ENCODE measurements around the gene ATCAY.
"Not testable (repeated sequence)": the region's sequence is repeated elsewhere in the genome, so short reads cannot be mapped to it uniquely, and the experiment has no call there.

The ATCAY gene

DNA sequence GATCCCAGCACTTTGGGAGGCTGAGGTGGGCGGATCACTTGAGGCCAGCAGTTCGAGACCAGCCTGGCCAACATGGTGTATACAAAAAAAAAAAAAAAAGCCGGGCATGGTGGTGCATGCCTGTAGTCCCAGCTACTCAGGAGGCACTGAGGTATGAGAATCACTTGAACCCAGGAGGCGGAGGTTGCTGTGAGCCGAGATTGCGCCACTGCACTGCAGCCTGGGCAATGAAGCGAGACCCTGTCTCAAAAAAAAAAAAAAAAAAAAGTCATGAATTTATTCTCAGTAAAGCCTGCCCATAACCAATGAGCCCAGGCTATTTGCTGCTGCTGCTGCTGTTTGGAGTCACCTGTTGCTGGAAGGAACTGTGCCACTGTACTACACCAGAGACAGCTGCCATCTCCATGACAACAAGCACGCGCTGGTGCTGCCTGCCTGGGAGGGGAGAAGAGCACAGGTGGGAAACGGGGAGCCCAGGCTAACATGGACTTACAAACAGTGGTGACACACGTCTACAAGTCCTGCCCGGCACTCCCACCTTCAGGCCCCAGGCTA is 23.0 kb upstream of the ATCAY start:
- DNase-seq: no peak

DNA sequence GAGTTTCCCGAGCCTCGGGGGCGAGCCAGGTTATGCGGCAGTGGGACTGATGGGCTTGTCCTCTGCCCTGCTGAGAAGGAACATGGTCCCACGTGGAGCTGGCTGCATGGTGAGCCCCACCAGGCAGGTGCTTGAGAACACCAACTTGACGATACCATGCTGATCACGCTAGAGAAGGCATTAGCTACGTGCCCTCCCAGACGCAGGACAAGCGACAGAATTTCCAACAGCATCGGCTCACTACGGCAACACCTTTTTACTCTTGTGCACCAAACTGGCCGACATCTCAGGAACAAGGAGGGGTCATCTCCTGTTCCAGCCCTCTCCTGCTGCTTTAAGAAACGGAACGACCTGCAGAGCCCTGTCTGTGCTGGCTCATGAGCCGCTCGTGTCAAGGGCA is 20.0 kb upstream of the ATCAY start:
- DNase-seq: no peak

DNA sequence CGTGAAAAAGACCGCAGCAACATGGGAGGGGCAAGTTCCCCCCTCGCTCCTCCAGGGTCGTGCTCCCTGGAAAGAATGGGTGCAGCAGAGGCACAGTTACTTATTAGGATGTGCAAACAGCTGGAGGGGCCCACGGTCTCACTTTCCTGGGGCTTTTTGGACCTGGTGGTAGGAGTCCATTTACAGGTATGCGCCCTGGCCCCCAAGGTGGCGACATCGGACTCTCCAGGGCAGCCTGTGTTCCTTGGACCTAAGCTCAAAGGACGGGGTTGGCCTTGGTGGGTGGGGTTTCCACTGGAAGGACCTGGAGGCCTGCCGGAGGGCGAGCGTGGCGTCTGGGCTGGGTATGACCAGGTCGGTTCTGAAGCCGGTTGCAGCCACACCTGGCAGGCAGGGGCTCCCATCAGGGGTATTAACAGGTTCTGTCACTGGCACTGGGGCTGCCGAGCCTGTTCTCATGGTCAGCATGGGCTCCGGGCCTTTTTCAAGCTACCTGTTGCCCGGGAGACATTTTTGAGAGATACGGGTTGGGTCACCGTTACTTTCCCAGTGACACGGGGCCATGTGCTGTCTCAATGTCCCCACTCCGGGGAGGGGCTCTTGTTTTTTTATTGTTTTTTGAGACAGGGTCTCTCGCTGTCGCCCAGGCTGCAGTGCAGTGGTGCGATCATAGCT is 17.5 kb upstream of the ATCAY start:
- no peak for DNase-seq

DNA sequence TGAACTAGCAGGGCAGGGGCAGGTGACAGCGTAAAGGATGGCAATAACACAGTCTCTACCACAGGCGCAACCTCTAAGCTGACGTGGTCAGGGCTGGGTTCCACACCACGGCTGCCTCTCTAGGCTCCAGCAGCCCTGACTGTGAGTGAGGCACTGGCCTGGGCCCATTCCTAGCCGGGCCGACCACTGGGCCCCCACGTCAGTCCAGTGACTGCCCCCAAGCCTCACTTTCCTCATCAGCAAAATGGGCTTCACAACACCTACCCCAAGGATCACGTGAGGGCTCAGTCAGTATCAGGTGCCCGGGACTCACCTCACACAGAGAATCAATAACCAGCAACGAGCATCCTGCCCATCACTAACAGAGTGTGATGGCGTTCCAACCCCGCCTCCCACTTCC is 16.8 kb upstream of the ATCAY start:
- no peak for DNase-seq

DNA sequence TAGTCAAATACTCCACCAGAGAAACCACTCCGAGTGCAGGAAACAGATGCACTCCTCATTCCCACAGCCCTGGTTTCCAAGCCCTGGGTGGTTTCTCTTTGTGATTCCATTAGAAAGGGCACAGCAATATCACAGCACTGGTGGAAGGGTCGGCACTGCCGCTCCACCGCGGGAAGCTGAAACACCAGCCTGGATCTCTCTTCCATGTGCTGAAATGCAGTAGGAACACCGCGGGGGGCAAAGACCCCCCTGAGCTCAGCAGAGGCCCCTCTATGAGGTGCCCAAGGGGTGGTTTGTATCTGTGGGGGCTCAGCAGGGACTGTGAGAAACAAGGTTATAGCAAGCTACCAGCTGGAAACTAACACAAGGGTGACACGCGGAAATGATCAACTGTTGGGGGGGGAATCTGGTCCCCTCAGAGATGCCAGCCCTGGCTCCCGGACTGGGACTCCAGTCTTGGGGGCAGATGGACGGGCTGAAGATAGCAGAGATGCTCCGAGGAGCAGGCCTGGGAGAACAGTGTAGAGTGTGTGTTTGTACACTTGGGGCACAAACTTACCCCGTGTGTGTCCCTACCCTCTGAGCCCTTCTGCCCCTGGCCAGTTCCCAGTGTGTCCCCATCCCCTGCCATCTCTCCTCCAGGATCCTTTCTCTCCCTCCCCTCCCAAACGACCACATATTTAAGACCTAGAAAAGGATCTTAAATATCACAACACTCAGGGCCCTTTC is 13.4 kb upstream of the ATCAY start:
- DNase-seq: no peak

DNA sequence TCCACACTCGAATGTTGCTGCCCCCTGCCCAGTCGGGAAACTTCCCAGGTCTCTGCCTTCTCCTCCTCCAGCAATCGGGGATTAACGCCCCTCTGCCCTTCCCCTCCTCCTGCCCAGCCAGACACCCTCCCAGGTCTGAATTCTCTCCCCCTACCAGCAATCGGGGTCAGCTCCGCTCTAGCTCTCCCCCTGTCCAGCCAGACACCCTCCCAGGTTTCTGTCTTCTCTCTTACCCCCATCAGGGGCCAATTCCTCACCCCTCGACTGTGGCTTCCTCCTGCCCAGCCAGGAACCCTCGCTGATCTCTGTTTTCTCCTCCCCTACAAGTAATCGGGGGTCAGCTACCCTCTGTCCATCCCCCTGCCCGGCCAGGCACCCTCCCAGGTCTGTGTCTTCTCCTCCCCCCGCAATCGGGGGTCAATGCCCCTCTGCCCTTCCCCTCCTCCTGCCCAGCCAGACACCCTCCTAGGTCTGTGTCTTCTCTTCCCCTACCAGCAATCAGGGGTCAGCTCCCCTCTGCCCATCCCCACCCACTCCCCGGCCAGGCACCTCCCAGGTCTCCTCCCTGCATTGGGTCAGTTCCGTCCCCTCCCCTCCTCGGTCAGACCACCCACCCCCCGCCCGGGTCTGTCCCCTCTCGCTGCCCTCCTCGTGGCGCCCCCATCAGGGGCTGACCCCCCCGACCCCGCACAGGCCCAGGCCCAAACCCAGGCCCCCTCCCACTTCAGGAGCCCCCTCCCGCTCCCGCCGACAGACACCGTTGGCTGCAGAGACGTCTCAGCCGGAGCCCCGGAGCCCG is 12.3 kb upstream of the ATCAY start:
- DNase-seq: no peak

DNA sequence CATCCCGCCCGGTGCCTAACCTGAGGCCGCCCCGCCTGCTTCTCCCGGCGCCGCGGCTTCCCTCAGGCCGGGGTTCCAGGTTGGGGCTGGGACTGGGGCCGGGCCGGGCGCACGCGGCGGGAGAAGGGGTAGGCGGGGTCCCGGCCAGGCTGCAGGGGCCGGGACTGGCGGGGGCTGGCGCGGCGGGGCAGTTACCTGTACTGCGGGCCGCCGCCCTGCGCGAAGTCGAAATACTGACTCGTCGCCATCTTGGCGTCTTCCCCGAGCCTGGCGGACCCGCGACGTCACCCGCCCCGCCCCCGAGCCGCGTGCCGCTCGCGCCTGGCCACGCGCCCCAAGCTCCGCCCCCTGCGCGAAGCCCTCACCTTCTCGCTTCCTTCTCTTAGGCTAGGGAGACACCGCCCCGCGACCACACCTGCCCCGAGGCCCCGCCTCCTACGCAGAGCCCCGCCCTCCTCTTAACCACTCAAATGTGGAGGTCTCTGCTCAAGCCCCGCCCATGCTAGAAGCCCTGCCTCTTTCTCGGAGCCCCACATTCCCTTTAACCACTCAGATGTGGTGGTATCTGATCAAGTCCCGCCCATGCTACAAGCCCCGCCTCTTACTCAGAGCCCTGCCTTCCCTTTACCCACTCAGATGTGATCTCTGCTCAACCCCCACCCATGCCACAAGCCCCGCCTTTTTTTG is 11.6 kb upstream of the ATCAY start, which contains the start of gene ZFR2:
TSS of gene ZFR2 (minus strand) at position 269 of the 687 bp plus-strand sequence. CDS start at position 248, 21 bp downstream.
- no peak for DNase-seq

DNA sequence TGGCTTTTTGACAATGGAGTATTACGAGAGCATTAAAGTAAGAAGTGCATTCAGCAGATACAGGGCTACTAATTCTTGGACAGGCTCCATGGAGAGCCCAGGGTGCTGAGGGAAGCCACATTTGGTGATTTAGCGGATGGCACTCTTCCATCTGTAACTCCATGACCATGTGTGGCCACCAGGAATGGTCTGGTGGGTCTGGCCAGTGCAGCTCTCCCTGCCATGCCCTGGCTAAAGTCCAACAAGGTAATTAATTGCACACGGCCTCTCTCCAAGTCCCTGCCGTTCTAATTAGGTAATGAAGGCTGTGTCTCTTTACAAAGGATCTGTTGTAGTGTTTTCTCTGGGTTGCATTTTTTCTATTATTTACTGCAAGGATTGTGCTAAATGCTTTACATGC is 7.3 kb upstream of the ATCAY start:
- DNase-seq: no peak

DNA sequence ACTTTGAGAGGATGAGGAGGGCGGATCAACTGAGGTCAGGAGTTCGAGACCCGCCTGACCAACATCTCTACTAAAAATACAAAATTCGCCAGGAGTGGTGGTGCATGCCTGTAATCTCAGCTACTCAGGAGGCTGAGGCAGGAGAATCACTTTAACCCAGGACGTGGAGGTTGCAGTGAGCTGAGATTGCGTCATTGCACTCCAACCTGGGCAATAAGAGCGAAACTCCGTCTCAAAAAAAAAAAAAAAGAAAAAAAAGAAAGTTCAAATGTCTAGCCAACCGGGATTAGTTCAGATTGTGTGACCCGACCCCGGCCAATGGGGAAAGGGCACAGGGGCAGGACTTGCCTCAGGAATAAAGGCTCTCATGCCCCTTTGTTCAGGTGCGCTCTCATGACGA is 5.8 kb upstream of the ATCAY start:
- DNase-seq: not testable (repeated sequence)

DNA sequence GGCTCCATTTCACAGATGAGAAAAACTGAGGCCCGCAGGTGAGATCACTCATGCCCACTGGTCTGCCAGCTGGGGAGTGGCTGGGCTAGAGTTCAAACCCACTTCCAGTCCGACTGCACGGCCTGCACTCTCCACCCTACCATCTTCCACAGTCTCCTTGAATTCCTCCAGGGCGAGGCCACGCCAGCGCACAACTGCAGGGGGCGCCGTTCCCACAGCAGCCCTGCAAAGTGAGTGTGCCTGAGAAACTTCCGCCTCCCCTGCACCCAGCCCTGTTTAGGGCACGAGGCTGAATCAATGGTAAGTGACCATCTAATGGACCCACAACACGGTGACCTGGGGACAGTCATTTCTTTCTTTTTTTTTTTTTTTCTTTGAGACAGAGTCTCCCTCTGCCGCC is 829 bp upstream of the ATCAY start:
- DNase-seq: no peak

DNA sequence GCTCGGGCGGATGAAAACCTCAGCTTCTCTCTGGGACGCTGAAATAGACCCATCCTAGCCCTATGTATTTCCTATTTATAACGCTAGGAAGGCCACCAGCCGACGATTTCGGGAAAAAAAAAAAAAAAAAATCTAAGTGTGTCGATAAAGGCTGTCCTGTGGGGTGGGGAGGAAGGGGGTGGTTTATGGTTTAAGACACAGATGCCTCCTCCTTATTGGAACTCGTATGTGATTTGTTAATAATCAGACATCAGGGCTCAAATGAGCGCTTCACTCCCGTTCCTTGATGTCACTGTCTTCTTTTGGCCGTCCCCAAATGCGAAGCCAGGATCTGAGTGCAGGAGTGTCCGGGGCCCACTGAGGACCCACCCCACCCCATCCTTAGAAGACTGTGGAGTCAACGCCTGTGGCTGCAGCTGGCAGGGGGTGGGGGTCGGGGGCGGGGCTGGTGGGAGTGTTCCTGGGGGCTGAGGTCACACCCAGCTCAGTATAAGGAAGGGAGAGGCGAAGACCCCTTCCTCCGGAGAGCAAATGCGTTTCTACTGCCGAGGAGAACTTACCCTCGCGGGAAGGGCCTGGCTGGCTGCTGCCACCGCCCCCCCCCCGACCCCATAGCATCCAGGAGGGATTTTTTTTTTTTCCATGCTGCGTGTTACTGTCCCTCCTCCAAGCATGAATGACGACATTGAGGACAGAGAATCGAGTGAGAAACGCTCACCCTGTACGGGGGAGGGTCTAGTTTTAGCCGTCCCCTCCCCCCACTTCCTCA is 971 bp downstream of the ATCAY start:
- no peak for DNase-seq

DNA sequence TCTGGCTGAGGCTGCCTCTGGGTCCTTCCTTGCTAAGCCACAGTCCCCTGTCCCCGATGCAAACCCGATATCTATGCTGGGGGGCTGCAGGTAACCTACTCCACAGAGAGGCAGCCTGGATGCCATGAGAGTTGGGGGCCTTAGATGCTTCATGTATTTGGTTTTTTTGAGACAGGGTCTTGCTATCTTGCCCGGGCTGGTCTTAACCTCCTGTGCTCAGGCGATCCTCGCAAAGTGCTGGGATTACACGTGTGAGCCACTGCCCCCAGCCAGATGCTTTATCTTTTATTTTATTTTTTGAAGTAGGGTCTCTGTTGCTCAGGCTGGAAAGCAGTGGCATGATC is 1.5 kb downstream of the ATCAY start:
- no peak for DNase-seq

DNA sequence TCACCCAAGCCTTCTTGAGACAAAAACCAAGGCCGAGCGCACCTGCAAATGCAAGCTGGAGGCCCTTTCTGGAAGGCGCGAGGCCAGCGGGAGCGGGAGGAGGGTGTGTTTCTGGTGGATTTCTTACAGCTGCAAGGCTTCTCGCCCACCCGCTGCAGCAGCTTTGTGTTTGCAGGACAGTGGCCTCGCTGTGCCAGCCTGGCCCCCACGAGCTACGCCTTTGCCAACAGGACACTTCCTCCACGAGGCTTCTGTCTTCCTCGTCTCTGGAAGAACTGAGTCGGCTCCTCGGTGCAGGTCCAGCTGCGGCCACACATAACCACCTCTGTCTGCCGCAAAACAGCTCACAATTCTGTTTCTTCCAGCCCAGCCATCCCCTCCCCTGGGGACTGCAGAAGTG is 10.1 kb downstream of the ATCAY start:
- no peak for DNase-seq

DNA sequence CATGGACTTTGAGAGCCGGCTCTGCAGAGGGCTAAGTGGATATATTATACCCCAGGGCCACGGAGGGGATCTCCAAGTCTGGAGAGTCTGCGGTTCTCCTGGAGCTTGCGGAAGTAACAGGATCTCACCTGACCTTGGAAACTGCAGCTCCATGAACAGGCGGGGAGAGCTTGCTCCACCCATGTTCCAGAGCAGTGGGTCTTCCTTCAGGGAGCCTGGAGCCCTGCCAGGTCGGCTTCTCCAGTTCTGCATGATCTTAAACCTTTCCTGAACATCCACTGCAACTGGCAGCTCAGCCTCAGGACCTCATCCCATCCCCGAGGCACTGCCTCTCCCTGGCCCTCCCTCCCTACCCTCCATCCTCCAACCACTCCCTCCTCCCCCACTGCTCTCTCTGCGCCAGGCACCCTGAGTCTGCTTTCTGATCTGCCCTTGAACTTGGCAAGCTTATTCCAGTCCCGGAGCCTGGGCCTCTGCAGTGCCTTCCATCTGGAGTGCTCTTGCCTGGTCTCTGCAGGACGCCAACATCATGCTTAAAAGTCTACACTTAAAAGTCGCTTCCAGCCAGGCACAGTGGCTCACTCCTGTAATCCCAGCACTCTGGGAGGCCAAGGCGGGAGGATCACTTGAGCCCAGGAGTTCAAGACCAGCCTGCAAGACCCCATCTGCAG is 13.2 kb downstream of the ATCAY start:
- no peak for DNase-seq

DNA sequence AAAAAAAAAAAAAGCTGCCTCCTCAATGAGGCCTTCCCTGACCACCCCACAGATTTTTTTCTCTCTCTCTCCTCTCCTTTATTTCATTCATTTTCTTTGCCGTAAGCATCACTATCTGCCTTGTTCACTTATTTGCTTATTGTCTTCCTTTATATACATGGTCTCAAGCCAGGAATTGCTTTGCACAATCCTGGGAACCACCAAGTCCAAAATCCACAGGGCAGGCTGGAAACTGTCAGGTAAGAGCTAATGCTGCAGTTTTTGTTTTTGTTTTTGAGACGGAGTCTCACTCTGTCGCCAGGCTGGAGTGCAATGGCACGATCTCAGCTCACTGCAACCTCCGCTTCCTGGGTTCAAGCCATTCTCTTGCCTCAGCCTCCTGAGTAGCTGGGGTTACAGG is 14.5 kb downstream of the ATCAY start:
- not testable (repeated sequence) for DNase-seq

DNA sequence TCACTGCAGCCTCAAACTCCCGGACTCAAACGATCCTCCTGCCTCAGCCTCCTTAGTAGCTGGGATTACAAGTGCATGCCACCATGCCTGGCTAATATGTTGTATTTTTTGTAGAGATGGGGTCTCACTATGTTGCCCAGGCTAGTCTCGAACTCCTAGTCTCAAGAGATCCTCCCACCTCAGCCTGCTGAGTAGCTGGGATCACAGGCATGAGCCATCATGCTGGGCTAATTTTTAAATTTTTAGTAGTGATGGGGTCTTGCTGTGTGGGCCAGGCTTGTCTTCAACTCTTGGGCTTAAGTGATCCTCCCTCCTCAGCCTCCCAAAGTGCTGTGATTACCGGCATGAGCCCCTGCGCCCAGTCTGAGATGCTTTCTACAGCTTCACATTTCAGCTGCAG is 15.3 kb downstream of the ATCAY start:
- no peak for DNase-seq

DNA sequence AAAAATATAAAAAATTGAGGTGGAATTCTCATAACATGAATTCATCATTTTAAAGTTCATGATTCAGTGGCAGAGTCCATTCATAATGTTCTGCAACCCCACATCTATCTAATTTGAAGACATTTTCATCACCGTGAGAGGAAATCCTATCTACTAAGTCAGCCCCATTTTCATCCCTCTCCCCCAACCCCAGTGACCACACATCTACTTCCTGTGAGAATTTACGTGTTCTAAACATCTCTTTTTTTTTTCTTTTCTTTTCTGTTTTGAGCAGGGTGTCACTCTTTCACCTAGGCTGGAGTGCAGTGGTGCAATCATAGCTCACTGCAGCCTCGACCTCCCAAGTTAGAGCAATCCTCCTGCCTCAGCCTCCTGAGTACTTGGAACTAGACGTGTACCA is 17.5 kb downstream of the ATCAY start:
- DNase-seq: no peak

DNA sequence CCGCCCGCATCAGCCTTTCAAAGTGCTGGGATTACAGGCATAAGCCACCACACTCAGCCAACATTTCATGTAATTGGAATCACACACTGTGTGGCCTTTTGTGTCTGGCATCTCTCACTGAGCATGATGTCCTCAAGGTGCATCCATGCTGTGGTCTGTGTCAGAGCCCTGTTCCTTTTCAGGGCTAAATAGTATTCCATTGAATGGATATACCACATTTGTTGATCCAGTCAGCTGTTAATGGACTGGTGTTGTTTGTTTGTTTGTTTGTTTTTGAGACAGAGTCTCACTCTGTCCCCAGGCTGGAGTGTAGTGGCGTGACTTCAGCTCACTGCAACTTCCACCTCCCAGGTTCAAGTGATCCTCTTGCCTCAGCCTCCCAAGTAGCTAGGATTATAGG is 17.9 kb downstream of the ATCAY start:
- DNase-seq: no peak

DNA sequence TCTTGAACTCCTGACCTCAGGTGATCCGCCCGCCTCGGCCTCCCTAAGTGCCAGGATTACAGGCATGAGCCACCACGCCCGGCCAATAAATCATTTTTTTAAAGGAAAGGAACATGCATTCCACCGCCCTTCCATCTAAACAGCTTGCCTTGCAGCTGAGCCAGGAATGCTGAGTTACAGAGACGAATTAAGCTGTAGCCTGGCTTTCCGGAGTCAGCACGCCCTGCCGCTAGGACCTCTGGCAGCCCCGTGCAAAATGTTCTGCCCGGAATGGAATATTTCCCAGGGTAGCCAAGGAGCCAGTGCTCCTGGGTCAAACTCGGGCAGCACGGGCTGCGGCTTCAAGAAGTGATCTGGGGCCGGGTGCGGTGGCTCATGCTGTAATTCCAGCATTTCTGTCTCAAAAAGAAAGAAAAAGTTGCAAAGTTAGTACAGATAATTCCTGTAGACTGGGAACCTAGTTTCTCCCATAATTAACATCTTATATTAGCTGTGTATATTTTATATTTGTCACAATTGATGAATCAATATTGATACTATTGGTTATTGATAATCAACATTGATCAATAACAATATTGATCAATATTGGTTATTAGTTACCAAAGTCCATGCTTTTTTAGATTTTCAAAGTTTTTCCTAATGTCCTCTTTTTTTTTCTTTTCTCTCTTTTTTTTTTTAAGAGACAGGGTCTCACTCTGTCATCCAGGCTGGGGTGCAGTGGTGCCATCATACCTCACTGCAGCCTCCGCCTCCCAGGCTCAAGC is 19.2 kb downstream of the ATCAY start:
- no peak for DNase-seq

DNA sequence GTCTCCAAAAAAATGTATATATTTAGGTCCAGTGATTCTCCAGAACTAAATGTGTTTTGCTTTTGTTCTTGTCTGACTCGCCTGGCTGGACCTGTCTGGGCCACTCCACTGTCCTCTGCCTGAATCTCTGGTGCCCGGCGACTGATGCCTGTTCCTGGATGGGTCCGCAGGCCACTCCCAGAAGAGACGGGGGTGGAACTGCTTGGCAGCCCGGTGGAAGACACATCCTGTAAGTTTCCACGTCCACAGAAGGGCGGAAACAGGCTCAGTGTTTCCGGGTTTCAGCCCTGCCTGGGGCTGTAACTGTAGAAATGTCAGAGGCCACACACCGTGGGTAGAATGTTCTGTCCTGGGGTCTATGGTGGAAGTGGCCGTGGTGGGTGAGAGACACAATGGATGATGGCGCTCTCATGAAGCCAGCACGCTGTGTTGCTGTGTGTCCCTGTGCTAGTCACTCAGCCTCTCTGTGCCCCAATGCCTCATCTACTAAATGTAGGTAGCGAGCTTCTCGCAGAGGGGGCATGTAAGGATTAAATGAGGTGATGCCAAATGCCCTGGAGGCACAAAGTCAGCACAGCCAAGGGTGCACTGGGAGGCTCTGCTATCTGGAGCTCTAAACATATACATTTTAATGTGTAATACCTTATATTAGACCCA is 22.0 kb downstream of the ATCAY start:
- DNase-seq: no peak
